ENCODE results near the gene ISY1.
"Not testable (repeated sequence)": the region's sequence is repeated elsewhere in the genome, so short reads cannot be mapped to it uniquely, and the experiment has no call there.

The ISY1 gene

GRCh38 chr3:129120254-129121004 lies 40.4 kb downstream of the ISY1 start:
- DNase-seq (ENCODE audit: low read depth), result peak; percentile 82

GRCh38 chr3:129119365-129120100 lies 41.3 kb downstream of the ISY1 start:
- DNase-seq (ENCODE audit: low read depth), result no peak

- no peak for DNase-seq (ENCODE audit: low read depth)
Observed at GRCh38 chr3:129118745-129119144, 42.1 kb downstream of the ISY1 start.

- no peak for DNase-seq (ENCODE audit: low read depth)
Observed at GRCh38 chr3:129117134-129117533, 43.7 kb downstream of the ISY1 start.

GRCh38 chr3:129116482-129116946 lies 44.3 kb downstream of the ISY1 start:
- DNase-seq (ENCODE audit: low read depth), result no peak

GRCh38 chr3:129114455-129114854 lies 46.4 kb downstream of the ISY1 start:
- no peak for DNase-seq (ENCODE audit: low read depth)

GRCh38 chr3:129112308-129113052 lies 48.4 kb downstream of the ISY1 start:
- DNase-seq (ENCODE audit: low read depth), result no peak

- DNase-seq (ENCODE audit: low read depth), result not testable (repeated sequence)
Observed at GRCh38 chr3:129111076-129111780, 49.6 kb downstream of the ISY1 start.

GRCh38 chr3:129107793-129108192 lies 53.1 kb downstream of the ISY1 start:
- no peak for DNase-seq (ENCODE audit: low read depth)

- no peak for DNase-seq (ENCODE audit: low read depth)
Observed at GRCh38 chr3:129106866-129107565, 53.8 kb downstream of the ISY1 start.

- DNase-seq (ENCODE audit: low read depth), result no peak
Observed at GRCh38 chr3:129106320-129106719, 54.5 kb downstream of the ISY1 start.

GRCh38 chr3:129105862-129106261 lies 55.0 kb downstream of the ISY1 start:
- DNase-seq (ENCODE audit: low read depth), result no peak

GRCh38 chr3:129104498-129105079 lies 56.3 kb downstream of the ISY1 start:
- no peak for DNase-seq (ENCODE audit: low read depth)

GRCh38 chr3:129104051-129104450 lies 56.8 kb downstream of the ISY1 start:
- DNase-seq (ENCODE audit: low read depth), result no peak

GRCh38 chr3:129103296-129103695 lies 57.6 kb downstream of the ISY1 start:
- no peak for DNase-seq (ENCODE audit: low read depth)

- DNase-seq (ENCODE audit: low read depth), result no peak
Observed at GRCh38 chr3:129101370-129102138, 59.3 kb downstream of the ISY1 start.

- DNase-seq (ENCODE audit: low read depth), result no peak
Observed at GRCh38 chr3:129100274-129100673, 60.6 kb downstream of the ISY1 start.

- DNase-seq (ENCODE audit: low read depth), result no peak
Observed at GRCh38 chr3:129095285-129095684, 65.6 kb downstream of the ISY1 start.

GRCh38 chr3:129088312-129088711 lies 72.6 kb downstream of the ISY1 start:
- not testable (repeated sequence) for DNase-seq (ENCODE audit: low read depth)

- DNase-seq (ENCODE audit: low read depth), result not testable (repeated sequence)
Observed at GRCh38 chr3:129087904-129088303, 73.0 kb downstream of the ISY1 start.

Measured in activated T-helper 9 cell treated with anti-CD3 and anti-CD28 coated beads, Interleukin-2, amount 50 U/mL, for 16 hours (primary cell).